Posterior vena cava (tissue), 2 donors: Measurements from ENCODE around the gene ARHGEF40. TPM values are rescaled to one million over a fixed set of nuclear protein-coding genes. Genes with fewer than 3 reads are reported as not detected.

ENCODE experiments used
- DNase-seq: peaks from one replicate; pipeline ENCODE4 v3.0.0-alpha.2; 2020; ENCODE audit warnings: low spot score
- intact Hi-C, 2 donors: fragments of 100-400 bp; cut with DNase I; formaldehyde crosslinking; loops; one replicate each; pipeline versions ENCODE4 v1.14.1 to v1.14.2; 2022 to 2023
- long read RNA-seq, 2 donors: library from polyadenylated mRNA; unstranded; transcript quantifications; one replicate each; pipeline ENCODE4 v2.0.0, GENCODE V29; 2020 to 2021
- total RNA-seq, 2 donors: library from RNA; stranded (reverse); fragmentation: NEBNext Ultra II Directional; extraction: Animal tissue kit (Norgen Biotek cat#: 25700); gene quantifications; one replicate each; pipeline ENCODE4 v1.2.1, GENCODE V29; 2021
- donor health status: DM: yes; HTN: yes; CAD: no.
- donor health status: DM: yes; HTN: yes; CAD: no.

ARHGEF40 gene
- total RNA-seq, result 10 to 100 TPM; 41.4 to 48.6 TPM
- long read RNA-seq, donor 1, full-length matches to known transcripts, result 7 of 20 reads
- long read RNA-seq, donor 1, partial matches to known transcripts, result 12 of 20 reads
- long read RNA-seq, donor 1, other reads (novel, unspliced or antisense), result 1 of 20 reads
- long read RNA-seq, donor 2, full-length matches to known transcripts, result 1 of 29 reads
- long read RNA-seq, donor 2, partial matches to known transcripts, result 20 of 29 reads
- long read RNA-seq, donor 2, other reads (novel, unspliced or antisense), result 8 of 29 reads

DNA sequence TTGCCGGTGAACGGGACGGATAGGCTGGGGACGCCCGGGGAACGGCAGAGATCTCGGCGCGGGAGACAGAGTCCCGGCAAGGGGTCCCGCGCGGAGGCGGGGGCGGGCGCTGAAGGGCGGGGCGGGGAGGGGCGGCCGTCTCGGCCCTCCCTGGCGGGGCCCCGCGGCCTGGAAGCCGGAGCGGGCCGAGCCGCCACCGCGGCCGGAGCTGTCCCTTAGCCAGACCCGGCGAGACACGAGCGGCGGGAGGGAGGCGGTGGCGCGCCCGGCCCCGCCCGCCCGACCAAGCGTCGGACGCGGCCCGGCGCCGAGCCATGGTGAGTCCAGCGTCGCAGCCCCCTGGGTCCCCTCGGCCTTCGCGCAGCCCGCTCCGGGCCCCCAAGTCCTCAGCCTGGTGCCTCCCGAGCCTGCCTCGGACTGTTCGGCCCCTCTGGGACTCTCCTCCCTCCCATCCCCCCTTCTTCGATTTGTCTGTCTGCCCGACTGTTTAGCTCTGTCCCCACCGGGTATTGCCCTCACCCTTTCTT, at the start of gene ARHGEF40:
ARHGEF40 (plus strand) TSS at position 222 of the 527 bp plus-strand sequence; CDS start at position 315, 93 bp downstream.
- peak; percentile 87 for DNase-seq
- intact Hi-C loops, result loop anchor here in 1 of 2 donors (5.0 kb wide), 1 partner anchor 37 kb away; no protein-coding TSS in a partner anchor

DNA sequence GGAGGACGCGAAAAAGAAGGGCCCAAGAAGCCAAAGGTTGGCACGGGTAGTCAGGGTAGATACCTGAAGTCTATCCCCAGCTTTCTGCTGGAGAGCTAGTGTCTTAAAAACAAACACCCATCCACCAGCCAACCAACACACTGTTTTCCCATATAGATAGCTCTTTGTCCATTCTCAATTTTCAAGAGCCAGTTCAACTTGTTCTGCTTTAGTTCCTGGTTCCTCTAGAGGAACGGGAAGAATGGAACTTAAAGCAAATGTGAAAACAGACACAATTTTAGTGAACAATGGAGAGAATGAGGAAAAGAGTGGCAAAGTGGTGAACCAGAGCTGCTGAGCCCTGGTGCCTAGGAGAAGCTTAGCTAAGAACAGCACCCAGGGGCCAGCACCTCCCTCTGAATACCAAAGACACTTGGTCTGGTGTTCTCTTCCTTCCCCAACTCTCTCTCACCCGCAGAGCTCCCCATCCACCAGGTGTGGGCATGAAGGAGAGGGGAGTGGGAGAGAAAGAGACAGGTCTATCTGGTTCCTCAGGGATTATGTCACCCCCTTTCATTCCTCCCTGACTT, 49.0 kb upstream of the ARHGEF40 start:
- intact Hi-C loops, result loop anchor here in 1 of 2 donors (5.0 kb wide), 1 partner anchor 71 kb away; no protein-coding TSS in a partner anchor
- no peak for DNase-seq

- no peak for DNase-seq
- intact Hi-C loops, result loop anchor here in 1 of 2 donors (5.0 kb wide), 1 partner anchor 70 kb away; no protein-coding TSS in a partner anchor
Observed at GRCh38 chr14:21022686-21023085, 47.4 kb upstream of the ARHGEF40 start.

DNA sequence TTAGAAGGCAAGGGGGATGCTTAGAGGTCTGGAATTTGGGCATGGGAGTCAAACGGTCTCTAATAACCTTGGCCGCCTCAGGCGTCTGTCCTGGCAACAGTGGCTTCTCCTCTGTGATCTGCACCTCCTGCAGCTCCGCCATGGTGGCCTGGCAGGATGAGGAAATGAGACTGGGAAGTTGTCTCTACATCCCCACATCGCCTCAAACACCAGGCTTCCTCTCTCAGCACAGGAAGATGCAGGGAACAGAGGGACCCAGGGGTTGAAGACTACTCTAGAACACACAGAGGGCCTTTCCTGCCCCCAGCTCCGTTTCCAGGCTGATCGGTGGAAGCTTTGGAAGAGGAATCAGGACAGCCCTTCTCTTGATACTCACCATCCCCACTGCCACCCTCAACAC, 46.9 kb upstream of the ARHGEF40 start:
- intact Hi-C loops, result loop anchor here in 1 of 2 donors (5.0 kb wide), 1 partner anchor 69 kb away; no protein-coding TSS in a partner anchor

GRCh38 chr14:21023817-21024584, 46.1 kb upstream of the ARHGEF40 start:
- DNase-seq, result no peak
- intact Hi-C loops, result loop anchor here in 1 of 2 donors (5.0 kb wide), 1 partner anchor 68 kb away; no protein-coding TSS in a partner anchor

More for the DNA sequence above, 46.9 kb upstream of the ARHGEF40 start:
- no peak for DNase-seq

DNA sequence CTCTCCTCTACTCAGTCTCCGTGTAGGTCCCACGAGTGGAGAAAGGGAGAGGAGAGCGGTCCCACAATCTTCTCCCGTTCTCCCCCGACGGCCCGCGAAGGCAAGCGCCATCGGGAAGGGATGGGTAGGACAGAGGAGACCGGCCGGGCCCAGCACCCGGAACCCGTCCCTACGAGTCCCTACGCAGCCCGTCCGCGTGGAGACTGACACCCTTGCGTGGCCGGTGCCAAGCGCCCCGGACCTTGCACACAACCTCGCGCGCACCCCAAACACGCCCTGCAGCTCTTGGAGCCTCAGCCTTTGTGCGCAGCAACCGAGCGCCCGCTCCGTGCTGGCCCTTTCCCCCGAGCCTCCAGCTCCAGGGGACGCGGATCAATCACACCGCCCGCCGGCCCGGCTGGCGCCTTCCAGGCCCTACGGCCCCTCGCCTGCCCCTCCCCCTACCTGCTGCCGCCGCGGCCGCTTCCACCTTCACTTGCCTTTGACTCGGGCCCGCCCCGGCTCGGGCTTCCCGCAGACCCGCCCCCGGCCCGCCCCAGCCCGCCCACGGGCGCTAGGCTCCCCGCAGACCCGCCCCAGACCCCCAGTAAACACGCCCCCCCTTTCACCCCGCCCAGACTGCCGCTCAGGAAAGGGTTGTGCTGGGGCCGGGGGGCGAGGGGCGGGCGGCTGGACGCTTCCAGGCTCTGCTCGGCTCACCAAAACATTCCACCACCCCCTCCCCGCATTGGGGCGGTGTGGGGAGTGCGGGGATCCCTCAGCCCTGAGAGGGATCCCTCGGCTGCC, 45.3 kb upstream of the ARHGEF40 start, which contains the start of gene NDRG2:
NDRG2 (minus strand) TSS at position 477 of the 786 bp plus-strand sequence. CDS start 1,746 bp downstream, outside the sequence.
- intact Hi-C loops, result loop anchor here in 1 of 2 donors (5.0 kb wide), 1 partner anchor 68 kb away; no protein-coding TSS in a partner anchor
- DNase-seq, result peak; percentile 87

DNA sequence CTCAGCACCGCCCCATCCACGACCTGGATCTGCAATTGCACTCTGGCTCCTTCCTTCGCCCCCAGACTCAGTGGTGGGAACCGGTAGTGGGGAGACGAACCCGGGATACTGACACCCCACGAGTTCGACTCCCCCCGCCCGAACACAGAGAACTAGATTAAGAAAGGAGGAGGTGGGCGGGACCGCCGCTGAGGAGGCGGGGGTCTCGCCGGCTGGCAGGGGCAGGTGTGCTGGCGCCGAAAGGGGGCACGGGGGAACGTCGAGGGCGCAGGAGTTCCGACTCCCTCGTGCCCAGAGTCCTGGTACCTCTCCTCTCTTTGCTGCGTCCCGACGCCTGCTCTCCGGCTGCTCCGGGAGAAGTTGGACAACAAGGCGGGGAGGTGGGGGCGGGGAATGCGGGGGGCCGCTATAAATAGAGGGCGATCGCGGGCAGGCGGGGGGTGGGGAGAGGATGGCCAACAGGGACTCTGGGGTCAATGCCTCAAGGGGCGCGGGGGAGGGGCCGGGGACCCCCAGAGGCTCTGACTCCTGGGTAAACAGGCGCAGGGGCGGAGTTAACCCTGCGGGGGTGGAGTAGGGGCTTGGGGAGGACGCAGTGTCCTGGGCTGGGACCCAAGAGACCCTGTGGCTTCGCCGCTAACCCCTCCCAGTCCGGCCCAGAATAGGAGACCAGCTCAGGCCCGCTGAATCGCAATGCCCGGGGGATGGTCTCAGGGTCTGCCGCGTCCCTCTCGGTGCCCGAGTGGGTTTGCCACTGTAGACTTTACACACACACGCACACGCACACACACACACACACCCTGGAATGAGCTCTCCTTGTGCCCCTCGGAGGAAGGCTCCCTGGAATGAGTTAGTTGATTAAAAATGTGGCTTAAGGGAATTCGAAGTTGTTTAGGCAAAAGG, 44.5 kb upstream of the ARHGEF40 start:
- intact Hi-C loops, result no loop called here
- peak; percentile 81 for DNase-seq

GRCh38 chr14:21026274-21026987, 43.7 kb upstream of the ARHGEF40 start:
- intact Hi-C loops, result no loop called here
- DNase-seq, result no peak

GRCh38 chr14:21026988-21027315, 43.2 kb upstream of the ARHGEF40 start:
- DNase-seq, result no peak
- intact Hi-C loops, result no loop called here

- no peak for DNase-seq
- intact Hi-C loops, result no loop called here
Observed at GRCh38 chr14:21029917-21030316, 40.2 kb upstream of the ARHGEF40 start, which contains the start of gene TPPP2. Gene TPPP2, plus strand, starts transcription at chr14:21030217. Its CDS starts 365 bp downstream, at chr14:21030582.

- intact Hi-C loops, result no loop called here
- DNase-seq, result no peak
Observed at GRCh38 chr14:21030531-21030930, 39.6 kb upstream of the ARHGEF40 start.

DNA sequence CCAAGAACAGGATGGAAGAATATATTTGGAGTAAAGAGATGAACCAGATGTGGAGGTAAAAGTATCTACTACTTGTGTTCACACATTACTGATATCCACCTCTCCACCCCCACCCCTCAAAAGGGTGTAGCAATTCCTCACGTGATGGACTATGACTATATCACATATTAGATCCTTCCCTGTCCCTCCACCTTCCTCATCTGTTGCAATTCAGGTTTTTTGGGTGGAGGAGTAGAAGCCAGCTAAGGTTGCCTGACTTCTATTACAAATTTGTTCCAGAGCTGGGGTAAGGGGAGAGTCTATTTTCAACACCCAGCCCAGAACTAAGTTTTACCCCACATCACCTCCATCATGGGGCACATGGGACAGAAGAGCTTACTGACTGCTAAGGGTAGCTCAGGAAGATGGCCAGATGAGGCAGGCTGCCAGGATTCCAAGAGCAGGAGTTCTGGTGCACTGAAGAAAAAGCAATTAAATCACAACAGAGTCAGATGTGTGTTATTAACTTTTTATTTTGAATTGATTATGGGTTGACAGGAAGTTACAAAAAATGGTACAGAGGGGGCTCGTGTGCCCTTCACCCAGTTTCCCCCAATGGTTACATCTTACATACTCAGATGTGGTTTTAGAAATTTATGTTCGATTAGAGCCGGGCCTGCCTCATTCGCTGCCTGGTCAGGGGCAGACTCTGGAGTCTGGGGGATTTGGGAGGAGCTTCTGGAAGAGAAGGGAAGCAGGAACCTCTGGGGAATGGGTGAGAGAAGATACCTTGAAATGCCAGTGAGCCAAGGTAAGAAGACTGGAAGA, 37.6 kb upstream of the ARHGEF40 start:
- intact Hi-C loops, result loop anchor here in 1 of 2 donors (1.0 kb wide), 1 partner anchor 42 kb away; no protein-coding TSS in a partner anchor
- no peak for DNase-seq

DNA sequence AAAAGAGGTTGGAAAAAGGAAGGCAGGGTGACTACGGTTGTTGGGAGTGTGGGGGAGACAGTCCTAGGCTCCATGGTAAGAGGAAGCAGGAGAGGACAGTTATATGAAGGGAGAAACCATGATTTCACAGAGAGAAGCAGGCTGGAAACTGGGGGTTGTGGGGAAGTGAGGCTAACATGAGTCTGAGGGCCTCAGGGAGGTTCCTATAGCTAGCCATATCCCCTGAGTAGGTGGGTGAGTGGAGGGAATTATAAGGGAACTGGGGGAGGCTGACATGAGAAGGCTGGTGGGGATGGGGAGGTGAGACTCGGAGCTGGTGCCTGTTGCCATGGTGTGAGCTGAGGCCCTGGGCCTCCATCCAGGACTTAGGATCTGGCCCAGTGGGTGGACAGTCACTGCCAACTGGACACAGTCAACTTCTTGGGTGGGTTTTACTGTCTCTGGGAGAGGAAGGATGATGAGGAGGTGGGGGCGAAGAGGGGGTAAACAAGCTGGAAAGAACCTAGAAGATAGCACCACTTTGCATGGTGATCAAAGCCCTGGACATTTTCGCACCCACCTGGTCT, 36.9 kb upstream of the ARHGEF40 start:
- intact Hi-C loops, result no loop called here

GRCh38 chr14:21034707-21035106, 35.4 kb upstream of the ARHGEF40 start, which contains the start of gene RNASE13:
Gene RNASE13, minus strand, starts transcription at chr14:21034807. Its CDS starts 519 bp downstream, at chr14:21034288.
- no peak for DNase-seq
- intact Hi-C loops, result no loop called here

More for the DNA sequence above, 36.9 kb upstream of the ARHGEF40 start:
- DNase-seq, result no peak

DNA sequence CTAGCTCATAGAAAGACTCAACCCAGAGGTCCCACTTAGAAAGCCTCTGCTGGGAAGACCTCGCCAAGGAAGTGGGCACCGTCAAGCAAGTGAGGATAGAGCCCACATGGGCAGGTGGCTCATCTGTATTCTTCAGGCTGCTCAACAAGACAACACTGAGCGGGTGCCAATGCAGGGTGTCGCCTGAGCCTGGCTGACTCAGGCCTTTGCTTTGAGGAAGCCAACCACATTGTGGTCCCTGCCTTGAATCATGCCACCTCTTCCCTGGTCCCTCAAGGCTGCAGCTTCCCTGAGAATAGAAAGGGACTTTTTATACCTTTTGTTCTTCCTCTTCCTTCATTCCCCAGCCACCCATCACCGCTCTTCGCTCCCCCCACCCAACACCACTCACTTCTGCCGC, 33.4 kb upstream of the ARHGEF40 start:
- intact Hi-C loops, result no loop called here
- no peak for DNase-seq

DNA sequence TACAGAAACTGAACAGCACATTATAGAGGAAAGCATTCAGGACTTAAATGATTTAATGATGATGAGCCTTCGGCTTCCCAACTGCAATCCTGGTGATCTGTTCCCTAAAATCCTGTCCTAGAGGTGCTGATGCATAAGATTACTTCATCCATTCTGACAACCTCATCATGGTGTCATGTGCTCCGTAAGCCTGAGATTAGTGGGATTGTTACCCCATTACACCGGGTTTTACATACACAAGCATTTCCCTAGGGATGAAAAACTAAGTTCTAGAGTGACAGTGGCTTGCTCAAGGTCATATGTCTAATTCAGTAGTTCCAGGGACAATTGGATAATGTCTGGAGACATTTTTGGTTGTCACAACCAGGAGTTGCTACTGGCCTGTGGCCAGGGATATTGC, 32.9 kb upstream of the ARHGEF40 start:
- DNase-seq, result no peak
- intact Hi-C loops, result no loop called here
